Liver (tissue), 9 donors: ENCODE results near the gene MARCHF9. TPM values are rescaled to one million over a fixed set of nuclear protein-coding genes. Genes with fewer than 3 reads are reported as not detected.
"Not testable (repeated sequence)": the region's sequence is repeated elsewhere in the genome, so short reads cannot be mapped to it uniquely, and the experiment has no call there.

ENCODE experiments used
- DNase-seq: peaks from one replicate; pipeline ENCODE4 v3.0.0-alpha.2; 2017; ENCODE audit warnings: low spot score
- H3K27ac ChIP-seq, 2 donors: one replicate each; pipeline ENCODE4 v1.7.0; 2013; ENCODE audit warnings: inconsistent platforms in 2 of 2, low read length in 2 of 2, control low read depth in 1 of 2, low read depth in 1 of 2, mild to moderate bottlenecking in 1 of 2
- H3K27me3 ChIP-seq, 4 donors: one replicate each; pipeline versions ENCODE4 v1.6.1 to v1.7.0; 2013; ENCODE audit warnings: low read length in 3 of 4, inconsistent platforms in 1 of 4, mild to moderate bottlenecking in 1 of 4, moderate library complexity in 1 of 4; ENCODE audit not compliant: control insufficient read depth in 4 of 4, insufficient read depth in 4 of 4
- H3K36me3 ChIP-seq, 4 donors: one replicate each; pipeline versions ENCODE4 v1.6.1 to v1.7.0; 2013; ENCODE audit warnings: low read length in 3 of 4, mild to moderate bottlenecking in 3 of 4, low read depth in 1 of 4, moderate library complexity in 1 of 4; ENCODE audit not compliant: control insufficient read depth in 4 of 4, insufficient read depth in 3 of 4
- H3K4me1 ChIP-seq, 4 donors: one replicate each; pipeline versions ENCODE4 v1.6.1 to v1.7.0; 2013; ENCODE audit warnings: low read length in 3 of 4, mild to moderate bottlenecking in 3 of 4, moderate library complexity in 1 of 4; ENCODE audit not compliant: control insufficient read depth in 4 of 4, insufficient read depth in 4 of 4
- H3K4me3 ChIP-seq, 3 donors: one replicate each; pipeline versions ENCODE4 v1.6.1 to v1.7.0; 2013; ENCODE audit warnings: low read length in 3 of 3, control low read depth in 1 of 3, low read depth in 1 of 3, mild to moderate bottlenecking in 1 of 3
- H3K9ac ChIP-seq, 2 donors: one replicate each; pipeline ENCODE4 v1.7.0; 2013; ENCODE audit warnings: low read length in 2 of 2, mild to moderate bottlenecking in 2 of 2, moderate library complexity in 2 of 2, control low read depth in 1 of 2, low read depth in 1 of 2
- H3K9me3 ChIP-seq, 4 donors: one replicate each; pipeline versions ENCODE4 v1.6.1 to v1.7.0; 2013; ENCODE audit warnings: low read length in 3 of 4; ENCODE audit not compliant: control insufficient read depth in 4 of 4
- ATF3 ChIP-seq: IDR thresholded peaks from 2 replicates; pipeline ENCODE4 v1.6.1; 2016; ENCODE audit warnings: antibody characterized with exemption
- CTCF ChIP-seq: fragments of 150-350 bp; IDR thresholded peaks from 2 replicates; pipeline ENCODE4 v1.5.1; 2017; ENCODE audit warnings: improper control_type of control experiment, low read depth, low read length; ENCODE audit not compliant: missing input control
- EGR1 ChIP-seq, 2 donors: IDR thresholded peaks; 2 replicates each; pipeline ENCODE4 v1.6.1; 2016 to 2018; ENCODE audit warnings: antibody characterized with exemption in 2 of 2, low read depth in 2 of 2
- FOXA1 ChIP-seq: IDR thresholded peaks from 2 replicates; pipeline ENCODE4 v1.6.1; 2016; ENCODE audit warnings: antibody characterized with exemption
- HNF4A ChIP-seq, 2 donors: conservative IDR thresholded peaks; 2 replicates each; pipeline ENCODE4 v1.6.1; 2016; ENCODE audit warnings: antibody characterized with exemption in 2 of 2, mild to moderate bottlenecking in 2 of 2
- MAX ChIP-seq: IDR thresholded peaks from 2 replicates; pipeline ENCODE4 v1.6.1; 2016; ENCODE audit warnings: antibody characterized with exemption
- REST ChIP-seq: IDR thresholded peaks from 2 replicates; pipeline ENCODE4 v1.6.1; 2016; ENCODE audit warnings: antibody characterized with exemption, mild to moderate bottlenecking
- WGBS: extraction: QIAGEN DNeasy Blood & Tissue Kit; methylation state at CpG from one replicate; pipeline ENCODE4 v1.1.7; 2013; 5-methylcytosine and 5-hydroxymethylcytosine counted together
- polyA plus RNA-seq, 2 donors: library from polyadenylated mRNA; stranded (reverse) in 1 of 2; unstranded in 1 of 2; fragments of 200-250 nt in 1 of 2; fragments of >200 nt in 1 of 2; fragmentation: Nextera tagmentation in 1 of 2; extraction: Ambion mirVana in 1 of 2; gene quantifications; one replicate each; pipeline versions ENCODE4 v1.2.1 to v1.2.3, GENCODE V29; 2013 to 2015
- total RNA-seq, 2 donors: library from RNA; depleted of rRNA; stranded (reverse); fragments of >200 nt; gene quantifications; one replicate each; pipeline ENCODE4 v1.2.3, GENCODE V29; 2014
- donor health status: healthy.
- donor health status: healthy.
- donor health status: healthy.
- donor health status: healthy.
- donor health status: healthy.

Gene MARCHF9
- total and polyA plus RNA-seq, 4 donors: 1.1 to 3.0 (median 2.2) TPM

GRCh38 chr12:57771873-57772428, 17.0 kb downstream of the MARCHF9 start, which contains the start of gene METTL1 (continued):
- peak; percentile 100 for TF ChIP-seq MAX
- peak in 1 of 2 donors; percentile 84 for TF ChIP-seq EGR1 (IDR thresholded peaks at IDR 0.05; ENCODE audit: low read depth in 2 of 2)
- TF ChIP-seq ATF3: peak; percentile 74

GRCh38 chr12:57772429-57773322, 17.8 kb downstream of the MARCHF9 start, which contains the start of gene EEF1AKMT3:
EEF1AKMT3 (plus strand) TSS chr12:57772614; CDS start chr12:57772725, 111 bp downstream.
- WGBS: 5% methylated on average over 67 of the region's 67 CpGs
- TF ChIP-seq REST: no peak
- TF ChIP-seq FOXA1: no peak
- TF ChIP-seq EGR1 (IDR thresholded peaks at IDR 0.05; ENCODE audit: low read depth in 2 of 2): no peak
- no peak for TF ChIP-seq HNF4A (conservative IDR thresholded peaks at IDR 0.05)
- TF ChIP-seq CTCF: no peak
- Histone ChIP-seq H3K36me3 (peaks cover 10 to 19% (median 14%) of the 10 kb centered on the region in 4 donors), H3K27me3 (no peaks in the 10 kb centered on the region), H3K27ac (peak within 1 kb of the TSS; percentile 77 to 99), H3K4me1 (peaks cover 5 to 13% (median 10%) of the 10 kb centered on the region in 4 donors), H3K9ac (peak within 1 kb of the TSS; percentile 63 to 86), H3K9me3 (no peaks in the 10 kb centered on the region), H3K4me3 (peak within 1 kb of the TSS; percentile 58 to 99 (median 63))
- DNase-seq: no peak

GRCh38 chr12:57774634-57775033, 19.7 kb downstream of the MARCHF9 start:
- DNase-seq, H3K4me3 ChIP-seq, H3K9me3 ChIP-seq, H3K36me3 ChIP-seq, H3K9ac ChIP-seq, H3K27me3 ChIP-seq, H3K27ac ChIP-seq: not testable (repeated sequence)
- peaks cover 5 to 13% (median 10%) of the 10 kb centered on the region in 4 donors for H3K4me1 ChIP-seq
- 97% methylated on average over 11 of the region's 11 CpGs for WGBS
